Stimulated activated naive CD8-positive, alpha-beta T cell treated with anti-CD3 and anti-CD28 coated beads, Interleukin-15, Interleukin-2, amounts not matched to agents 100 U/mL and 50 U/mL, for 24 hours (primary cell): Measurements from ENCODE around the gene DYNC2H1.
"Not testable (repeated sequence)": the region's sequence is repeated elsewhere in the genome, so short reads cannot be mapped to it uniquely, and the experiment has no call there.

ENCODE experiments used
- ATAC-seq: fragments of 150-1000 bp; cut with Tn5 transposase; one replicate; pipeline ENCODE4 v1.10.0; 2021
- DNase-seq: peaks from one replicate; pipeline ENCODE4 v3.0.0; 2021

The DYNC2H1 gene

GRCh38 chr11:103370076-103370475, 260.9 kb downstream of the DYNC2H1 start:
- DNase-seq: no peak

DNA sequence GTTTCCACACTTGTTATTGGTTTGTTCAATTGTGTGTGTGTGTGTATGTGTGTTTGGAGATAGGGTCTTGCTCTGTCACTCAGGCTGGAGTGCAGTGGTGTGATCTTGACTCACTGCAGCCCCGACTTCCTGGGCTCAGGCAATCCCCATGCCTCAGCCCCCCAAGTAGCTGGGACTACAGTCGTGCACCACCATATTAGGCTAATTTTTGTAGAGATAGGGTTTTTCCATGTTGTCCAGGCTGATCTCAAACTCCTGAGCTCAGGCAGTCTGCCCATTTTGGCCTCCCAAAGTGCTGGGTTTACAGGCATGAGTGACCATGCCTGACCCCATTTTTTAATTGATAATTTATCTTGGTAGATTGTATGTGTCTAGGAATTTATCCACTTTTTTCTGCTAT, 263.7 kb downstream of the DYNC2H1 start:
- ATAC-seq: no peak
- DNase-seq: no peak

More at GRCh38 chr11:103370076-103370475, 260.9 kb downstream of the DYNC2H1 start:
- ATAC-seq: no peak

DNA sequence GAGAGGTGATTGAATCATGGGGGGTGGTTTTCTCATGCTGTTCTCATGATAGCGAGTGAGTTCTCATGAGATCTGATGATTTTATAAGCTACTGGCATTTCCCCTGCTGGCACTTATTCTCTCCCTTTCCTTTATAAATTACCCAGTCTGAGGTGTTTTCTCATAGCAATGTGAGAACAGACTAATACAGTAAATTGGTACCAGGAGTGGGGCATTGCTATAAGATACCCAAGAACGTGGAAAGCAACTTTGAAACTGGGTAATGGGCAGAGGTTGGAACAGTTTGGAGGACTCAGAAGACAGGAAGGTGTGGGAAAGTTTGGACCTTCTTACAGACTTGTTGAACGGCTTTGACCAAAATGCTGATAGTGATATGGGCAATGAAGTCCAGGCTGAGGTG, 265.0 kb downstream of the DYNC2H1 start:
- DNase-seq, ATAC-seq: not testable (repeated sequence)

DNA sequence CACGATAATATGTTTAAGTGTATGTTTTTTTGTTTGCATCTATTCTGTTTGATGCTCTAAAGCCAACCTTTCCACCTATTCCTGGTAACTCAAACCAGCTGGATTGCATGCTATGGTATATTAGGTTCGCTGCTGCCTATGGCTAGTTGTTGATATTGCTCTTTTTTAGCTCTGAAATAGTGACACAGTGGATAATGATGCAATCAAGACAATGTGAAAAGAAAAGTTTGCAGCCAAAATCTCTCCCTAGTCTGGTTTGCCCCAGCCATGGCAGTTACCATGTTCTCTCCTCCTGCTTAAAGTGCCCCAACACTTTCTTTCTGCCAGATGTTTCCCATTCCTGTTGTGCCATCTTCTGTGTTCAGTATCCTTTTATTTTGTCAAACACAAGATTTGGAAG, 269.7 kb downstream of the DYNC2H1 start:
- ATAC-seq: no peak
- no peak for DNase-seq

- DNase-seq: no peak
These were observed 270.8 kb downstream of the DYNC2H1 start for GRCh38 chr11:103380031-103380430.

GRCh38 chr11:103384652-103385051, 275.4 kb downstream of the DYNC2H1 start:
- no peak for ATAC-seq
- no peak for DNase-seq

More at GRCh38 chr11:103380031-103380430, 270.8 kb downstream of the DYNC2H1 start:
- ATAC-seq: no peak

DNA sequence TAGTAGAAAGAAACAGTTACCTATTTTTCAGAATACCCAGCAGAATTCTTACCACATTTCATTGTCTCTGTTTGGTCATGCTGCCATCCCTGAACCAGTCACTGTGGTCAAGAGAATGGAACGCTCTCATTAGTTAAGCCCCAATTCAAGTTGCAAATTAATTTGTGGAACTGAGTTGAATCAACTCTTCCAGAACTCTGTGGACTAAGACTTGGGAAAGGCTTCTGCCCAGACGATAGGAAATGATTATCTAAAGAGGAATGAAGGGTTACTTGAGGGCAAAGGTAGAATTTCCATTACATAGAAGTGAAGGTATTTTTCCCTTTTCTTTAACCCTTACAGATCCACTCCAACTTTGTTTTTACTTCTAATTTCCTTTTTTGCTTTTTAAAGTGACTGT, 286.4 kb downstream of the DYNC2H1 start:
- DNase-seq (no peak), ATAC-seq (no peak)

- no peak for ATAC-seq
These were observed 287.0 kb downstream of the DYNC2H1 start for GRCh38 chr11:103396237-103396636.

DNA sequence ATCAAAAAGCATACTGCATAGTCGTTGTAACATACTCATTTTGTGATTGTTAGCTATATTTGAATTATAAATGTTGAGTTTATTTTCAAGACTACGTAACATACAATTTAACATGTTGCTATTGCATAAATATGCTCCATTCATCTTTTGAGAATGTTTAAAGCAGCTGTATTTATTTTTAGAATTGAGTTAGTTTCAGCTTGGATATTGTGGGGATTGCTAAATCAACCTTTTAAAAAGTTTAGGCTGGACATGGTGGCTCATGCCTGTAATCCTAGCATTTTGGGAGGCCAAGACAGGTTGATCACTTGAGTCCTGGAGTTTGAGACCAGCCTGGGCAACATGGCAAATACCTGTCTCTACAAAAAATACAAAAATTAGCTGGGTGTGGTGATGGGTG, 288.1 kb downstream of the DYNC2H1 start:
- DNase-seq (no peak), ATAC-seq (no peak)

More at GRCh38 chr11:103396237-103396636, 287.0 kb downstream of the DYNC2H1 start:
- no peak for DNase-seq

GRCh38 chr11:103398829-103399228, 289.6 kb downstream of the DYNC2H1 start:
- no peak for DNase-seq
- no peak for ATAC-seq

- ATAC-seq: no peak
- DNase-seq: no peak
These were observed 297.1 kb downstream of the DYNC2H1 start for GRCh38 chr11:103406357-103406756.

- ATAC-seq (no peak), DNase-seq (no peak)
These were observed 298.4 kb downstream of the DYNC2H1 start for GRCh38 chr11:103407641-103408040.

DNA sequence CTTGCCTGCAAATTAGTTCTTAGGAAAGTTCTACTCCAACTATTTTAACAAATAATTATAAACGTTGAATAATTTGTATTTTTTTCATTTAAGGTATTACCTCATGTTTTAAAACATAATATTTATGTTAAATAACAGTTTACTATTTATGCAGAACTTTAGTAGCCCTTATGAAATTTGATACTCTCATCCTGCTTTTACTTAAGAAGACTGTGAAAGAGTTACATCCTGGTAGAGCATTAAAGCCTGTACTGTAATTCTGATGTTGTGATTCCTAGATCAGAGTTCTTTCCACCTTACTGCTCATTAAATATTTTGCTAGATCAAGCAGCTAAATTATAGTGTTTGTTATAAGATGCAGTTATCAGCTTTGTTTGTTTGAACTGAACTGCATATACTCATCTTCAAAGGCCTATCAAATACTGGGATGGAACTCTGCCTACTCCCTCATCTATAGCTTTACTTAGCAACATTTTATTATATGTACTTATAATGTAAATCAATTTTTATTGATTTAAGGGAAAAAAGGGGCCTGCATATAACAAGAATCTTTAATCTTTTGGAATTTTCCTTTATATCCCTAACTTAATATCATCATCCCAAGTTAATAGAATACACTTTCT, 304.2 kb downstream of the DYNC2H1 start:
- no peak for ATAC-seq

GRCh38 chr11:103418014-103418413, 308.8 kb downstream of the DYNC2H1 start:
- ATAC-seq (no peak), DNase-seq (no peak)

More for the DNA sequence above, 304.2 kb downstream of the DYNC2H1 start:
- DNase-seq: no peak

GRCh38 chr11:103420593-103420992, 311.4 kb downstream of the DYNC2H1 start:
- no peak for DNase-seq
- no peak for ATAC-seq

- no peak for DNase-seq
- ATAC-seq: no peak
These were observed 324.3 kb downstream of the DYNC2H1 start for GRCh38 chr11:103433386-103434072.

DNA sequence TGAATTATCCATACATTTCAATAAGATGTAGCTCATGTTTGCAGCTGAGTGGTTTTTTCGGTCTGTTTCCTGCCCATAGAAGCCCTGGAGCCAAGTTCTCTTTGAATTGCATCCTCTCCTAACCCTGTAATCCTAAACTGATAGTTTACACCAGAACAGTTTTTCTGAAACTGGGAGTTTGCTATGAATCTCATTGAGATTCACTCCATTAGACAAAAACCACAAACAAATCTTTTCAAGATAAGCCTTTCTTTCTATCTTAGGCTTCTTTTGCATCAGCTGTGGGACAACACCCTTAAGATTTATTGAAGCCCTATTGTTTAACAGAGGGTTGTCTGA, 324.8 kb downstream of the DYNC2H1 start:
- ATAC-seq: no peak
- DNase-seq: no peak

DNA sequence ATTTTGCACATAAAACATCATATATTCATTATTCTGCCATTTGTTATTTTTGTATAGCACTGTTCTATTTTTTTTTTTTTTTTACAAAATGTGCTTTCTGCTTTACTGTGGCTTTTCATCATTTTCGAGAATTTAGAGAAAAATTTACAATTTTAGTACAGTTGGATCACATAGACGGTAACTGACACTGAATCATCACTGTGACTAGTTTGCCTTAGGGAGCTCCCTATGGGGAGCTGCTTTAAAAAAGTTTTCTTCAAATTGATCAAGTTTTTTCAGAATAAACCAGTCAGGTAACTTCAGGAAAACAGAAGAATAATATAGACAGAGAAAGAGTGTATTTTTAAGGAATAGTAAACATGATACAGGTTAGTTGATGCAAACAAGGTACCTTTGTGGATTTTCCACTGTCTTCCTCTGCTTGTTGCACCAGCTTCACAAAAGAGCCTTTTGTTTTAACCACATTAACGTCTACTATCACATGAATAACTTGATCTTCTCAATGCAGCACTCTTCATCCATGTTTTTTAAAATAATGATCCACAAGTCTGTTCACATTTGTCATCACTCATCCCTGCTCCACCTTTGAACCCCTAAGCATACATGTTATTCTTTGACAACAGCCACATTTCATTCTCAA, 327.0 kb downstream of the DYNC2H1 start:
- DNase-seq (no peak), ATAC-seq (no peak)

DNA sequence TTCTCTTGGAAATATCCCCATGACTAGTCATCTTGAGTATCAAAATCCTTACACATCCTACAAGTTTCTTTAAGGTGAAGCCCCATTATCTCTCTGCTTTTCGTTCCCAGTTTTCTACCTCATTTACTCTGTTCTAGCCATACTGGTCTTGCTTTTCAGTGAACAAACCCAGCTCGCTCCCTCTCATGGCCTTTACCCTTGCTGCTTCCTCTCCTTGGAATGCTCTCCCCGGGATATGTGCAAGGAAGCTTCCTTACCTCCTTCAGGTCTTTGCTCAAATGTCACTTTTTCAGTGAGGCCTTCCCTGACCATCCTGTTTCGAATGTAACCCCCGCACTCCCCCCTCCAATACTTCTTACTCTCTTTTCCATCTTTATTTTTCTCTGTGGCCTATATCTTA, 331.8 kb downstream of the DYNC2H1 start:
- ATAC-seq: no peak
- no peak for DNase-seq

- DNase-seq (no peak), ATAC-seq (no peak)
These were observed 339.7 kb downstream of the DYNC2H1 start for GRCh38 chr11:103448966-103449365.

DNA sequence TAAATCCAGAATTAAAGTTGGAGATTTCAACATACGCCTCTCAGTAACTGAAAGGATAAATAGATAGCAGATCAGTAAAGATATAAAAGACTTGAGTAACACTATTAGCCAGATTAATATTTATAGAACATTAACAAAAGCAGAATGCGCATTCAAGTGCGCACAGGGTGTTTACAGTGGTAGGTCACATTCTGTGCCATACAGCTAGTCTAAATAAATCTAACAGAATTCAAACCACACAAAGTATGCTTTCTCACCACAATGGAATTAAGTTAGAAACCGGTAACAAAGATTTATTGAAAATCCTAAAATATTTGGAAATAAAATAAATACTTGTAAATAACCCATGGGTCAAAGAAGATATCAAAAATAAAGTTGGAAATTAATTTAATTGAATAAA, 341.0 kb downstream of the DYNC2H1 start:
- ATAC-seq (no peak), DNase-seq (no peak)

- no peak for DNase-seq
- ATAC-seq: no peak
These were observed 343.9 kb downstream of the DYNC2H1 start for GRCh38 chr11:103453126-103453525.

DNA sequence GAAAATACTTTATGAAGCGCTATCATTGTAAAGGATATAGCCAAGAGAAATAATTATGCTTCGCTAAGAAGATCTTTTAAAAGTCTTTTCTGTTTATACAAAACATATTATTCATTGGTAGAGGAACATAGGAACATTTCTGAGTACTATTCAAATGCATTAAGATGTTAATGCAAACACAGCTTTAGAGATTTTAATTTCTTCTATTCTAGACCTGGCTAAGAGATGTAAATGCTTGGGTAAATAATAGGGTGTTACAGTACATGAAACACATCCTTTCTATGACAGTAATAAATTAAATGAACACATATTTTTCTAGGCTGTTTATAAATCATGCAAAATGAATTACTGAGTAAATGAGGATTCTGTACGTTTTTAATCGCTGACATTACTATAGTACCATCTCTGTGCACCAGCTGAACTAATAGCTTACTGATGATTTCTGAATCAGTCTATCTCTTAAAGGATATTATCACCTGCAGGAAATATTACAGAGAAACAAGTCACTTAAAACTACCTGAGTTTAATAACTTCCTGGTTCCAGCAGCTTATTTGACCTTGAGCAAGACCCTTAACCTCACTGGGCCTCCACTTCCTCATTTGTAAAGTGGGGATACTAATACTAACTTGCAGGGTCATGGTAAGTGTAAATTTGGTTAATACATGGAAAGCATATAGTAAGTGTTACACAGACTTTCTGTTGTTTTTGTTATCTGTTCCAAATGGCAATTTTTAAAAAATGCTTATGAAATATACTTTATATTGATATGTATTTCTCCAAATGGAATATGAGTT, 344.9 kb downstream of the DYNC2H1 start:
- DNase-seq (no peak), ATAC-seq (no peak)
